ENCODE measurements around the gene GNAI3.

The GNAI3 gene

DNA sequence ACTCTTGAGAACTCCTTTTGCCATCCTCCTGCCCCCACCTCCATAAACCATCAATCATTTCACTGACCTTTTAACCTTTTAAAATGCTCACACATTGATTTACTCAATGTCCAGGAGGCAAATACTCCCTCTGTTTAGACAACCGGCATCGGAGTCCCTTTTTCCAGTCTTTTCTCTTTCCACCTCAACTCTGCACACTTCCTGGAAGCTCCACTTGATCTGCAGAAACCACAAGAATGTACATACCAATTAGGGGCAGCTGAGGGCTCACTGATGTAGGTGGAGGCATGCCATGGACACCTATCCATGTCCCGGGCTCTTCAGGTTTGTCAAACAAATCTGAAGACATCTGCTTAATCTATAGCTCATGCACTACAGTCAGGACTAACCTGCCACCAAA is 33.6 kb upstream of the GNAI3 start:
- H3K4me3 ChIP-seq (ENCODE audit: low read depth, low read length): no peak overlapping the region

DNA sequence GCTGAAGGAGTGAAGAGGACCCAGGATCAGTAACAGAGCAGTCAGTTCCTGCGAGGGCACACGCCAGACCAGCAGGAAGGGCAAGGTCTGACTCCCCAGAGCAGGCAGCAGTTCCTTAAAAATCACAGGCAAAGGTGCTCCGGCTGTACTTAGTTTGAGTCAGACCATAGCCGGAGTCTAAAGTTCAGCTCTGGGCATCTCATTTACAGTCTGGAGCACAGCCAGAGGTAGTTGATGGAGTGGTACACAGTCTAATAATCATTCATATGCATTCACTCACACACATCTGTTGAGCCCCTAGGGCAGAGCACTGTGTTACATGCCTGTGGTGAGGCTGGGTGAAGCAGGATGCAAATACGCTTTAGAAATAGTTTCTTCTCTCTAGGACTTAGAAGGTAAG is 31.5 kb upstream of the GNAI3 start:
- TF ChIP-seq, protein P1, sequence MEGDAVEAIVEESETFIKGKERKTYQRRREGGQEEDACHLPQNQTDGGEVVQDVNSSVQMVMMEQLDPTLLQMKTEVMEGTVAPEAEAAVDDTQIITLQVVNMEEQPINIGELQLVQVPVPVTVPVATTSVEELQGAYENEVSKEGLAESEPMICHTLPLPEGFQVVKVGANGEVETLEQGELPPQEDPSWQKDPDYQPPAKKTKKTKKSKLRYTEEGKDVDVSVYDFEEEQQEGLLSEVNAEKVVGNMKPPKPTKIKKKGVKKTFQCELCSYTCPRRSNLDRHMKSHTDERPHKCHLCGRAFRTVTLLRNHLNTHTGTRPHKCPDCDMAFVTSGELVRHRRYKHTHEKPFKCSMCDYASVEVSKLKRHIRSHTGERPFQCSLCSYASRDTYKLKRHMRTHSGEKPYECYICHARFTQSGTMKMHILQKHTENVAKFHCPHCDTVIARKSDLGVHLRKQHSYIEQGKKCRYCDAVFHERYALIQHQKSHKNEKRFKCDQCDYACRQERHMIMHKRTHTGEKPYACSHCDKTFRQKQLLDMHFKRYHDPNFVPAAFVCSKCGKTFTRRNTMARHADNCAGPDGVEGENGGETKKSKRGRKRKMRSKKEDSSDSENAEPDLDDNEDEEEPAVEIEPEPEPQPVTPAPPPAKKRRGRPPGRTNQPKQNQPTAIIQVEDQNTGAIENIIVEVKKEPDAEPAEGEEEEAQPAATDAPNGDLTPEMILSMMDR (IDR thresholded peaks at IDR 0.05; ENCODE audit: low read depth, low read length): no peak
- no peak overlapping the region for H3K4me3 ChIP-seq (ENCODE audit: low read depth, low read length)

More for the DNA sequence above, 33.6 kb upstream of the GNAI3 start:
- TF ChIP-seq, protein P1 (IDR thresholded peaks at IDR 0.05; ENCODE audit: low read depth, low read length): no peak

DNA sequence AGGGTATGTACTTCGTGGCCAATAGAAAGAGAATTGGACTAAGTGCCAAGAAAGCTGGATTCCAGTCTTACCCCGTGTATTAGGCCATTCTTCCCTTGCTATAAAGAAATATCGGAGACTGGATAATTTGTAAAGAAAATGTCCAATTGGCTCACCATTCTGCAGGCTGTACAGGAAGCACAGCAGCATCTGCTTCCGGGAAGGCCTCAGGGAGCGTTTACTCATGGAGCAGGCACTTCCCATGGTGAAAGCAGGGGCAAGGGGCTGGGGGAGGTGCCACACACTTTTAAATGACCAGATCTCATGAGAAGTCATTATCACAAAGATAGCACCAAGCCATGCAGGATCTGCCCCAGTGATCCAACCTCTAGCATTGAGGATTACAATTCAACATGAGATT is 31.1 kb upstream of the GNAI3 start:
- no peak overlapping the region for H3K4me3 ChIP-seq (ENCODE audit: low read depth, low read length)
- TF ChIP-seq, protein P1 (IDR thresholded peaks at IDR 0.05; ENCODE audit: low read depth, low read length): no peak

DNA sequence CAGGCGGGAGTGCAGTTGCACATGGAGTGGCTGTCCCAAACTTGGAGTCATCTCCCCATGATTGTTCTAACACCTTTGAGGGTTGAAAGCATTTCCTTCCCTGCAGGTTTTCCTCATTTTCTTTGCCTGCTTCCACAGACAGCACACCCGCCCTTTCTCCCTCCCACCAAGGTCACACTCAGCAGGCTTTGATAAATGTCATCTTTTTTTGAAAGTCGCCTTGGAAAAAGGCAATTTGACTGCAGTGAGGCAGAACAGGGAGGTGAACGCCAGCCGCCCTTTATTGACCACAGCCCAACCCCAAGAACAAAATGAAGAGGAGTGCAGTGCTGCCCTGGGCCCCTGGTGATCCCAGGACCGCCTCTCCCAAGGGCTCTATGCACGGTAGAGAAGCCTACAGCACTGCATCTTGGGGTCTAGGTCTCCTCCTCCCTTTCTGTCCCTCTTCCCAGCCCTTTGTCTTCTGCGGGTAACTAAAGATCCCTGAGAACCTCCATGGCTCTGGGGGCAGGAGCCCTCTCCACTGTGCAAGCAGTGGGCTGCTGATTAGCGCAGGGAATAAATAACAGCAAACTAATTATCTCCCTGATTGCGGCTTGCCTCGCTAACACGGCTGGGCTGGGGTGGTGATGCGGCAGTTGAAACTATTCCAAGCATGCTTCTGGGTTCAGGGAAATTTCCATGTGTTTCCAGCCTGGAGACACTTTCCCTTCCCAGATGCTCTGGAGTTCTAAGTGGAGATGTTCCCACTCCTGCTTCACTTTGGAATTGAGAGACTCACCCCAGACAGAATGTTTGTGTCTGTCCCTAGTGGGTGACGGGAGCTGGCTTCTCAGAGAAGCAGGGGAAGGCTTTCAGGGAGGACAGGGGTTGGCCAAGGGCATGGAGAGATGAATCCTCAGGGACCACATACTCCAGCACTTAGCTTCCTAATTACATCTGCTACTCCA is 27.1 kb upstream of the GNAI3 start:
- H3K4me3 ChIP-seq (ENCODE audit: low read depth, low read length): no peak overlapping the region
- TF ChIP-seq, protein P1 (IDR thresholded peaks at IDR 0.05; ENCODE audit: low read depth, low read length): no peak

DNA sequence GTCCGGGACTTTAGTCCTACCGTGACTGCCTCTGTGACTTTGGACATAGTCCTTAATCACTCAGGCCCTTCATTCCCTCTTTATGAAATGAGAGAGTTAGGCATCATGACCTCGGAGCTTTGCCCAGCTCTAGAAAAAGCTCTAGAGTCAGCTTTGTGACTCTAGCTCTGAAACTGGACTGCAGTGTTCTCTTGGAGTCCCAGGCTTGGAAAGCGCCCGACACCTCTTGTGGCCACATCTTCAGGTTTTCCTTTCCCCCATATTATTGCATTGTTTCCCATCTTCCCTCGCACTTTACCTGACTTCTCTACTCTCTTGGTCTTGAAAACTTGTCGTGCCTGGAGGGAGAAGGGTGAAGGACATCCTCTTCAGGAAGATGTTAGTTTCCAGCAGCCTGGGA is 26.4 kb upstream of the GNAI3 start:
- H3K4me3 ChIP-seq (ENCODE audit: low read depth, low read length): no peak overlapping the region
- TF ChIP-seq, protein P1 (IDR thresholded peaks at IDR 0.05; ENCODE audit: low read depth, low read length): no peak

DNA sequence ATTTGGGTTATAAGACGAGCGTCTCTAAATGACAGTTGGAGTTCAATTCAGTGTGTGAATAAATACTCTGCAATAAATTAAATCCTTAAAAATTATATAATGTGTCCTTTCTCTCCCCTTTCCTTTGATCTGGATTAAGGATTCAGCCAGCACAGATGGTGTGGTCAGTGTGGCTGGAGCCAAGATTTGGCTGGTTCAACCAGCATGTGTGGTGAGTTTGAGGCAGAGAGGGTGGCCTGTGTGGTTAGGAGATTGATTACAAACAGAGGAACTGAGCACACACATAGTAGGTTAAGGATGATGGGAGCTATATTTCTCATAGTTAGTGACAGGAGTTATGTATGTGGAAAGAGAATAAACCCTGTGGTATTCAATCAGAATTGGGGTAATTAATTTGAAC is 24.7 kb upstream of the GNAI3 start:
- TF ChIP-seq, protein P1 (IDR thresholded peaks at IDR 0.05; ENCODE audit: low read depth, low read length): no peak
- H3K4me3 ChIP-seq (ENCODE audit: low read depth, low read length): no peak overlapping the region

DNA sequence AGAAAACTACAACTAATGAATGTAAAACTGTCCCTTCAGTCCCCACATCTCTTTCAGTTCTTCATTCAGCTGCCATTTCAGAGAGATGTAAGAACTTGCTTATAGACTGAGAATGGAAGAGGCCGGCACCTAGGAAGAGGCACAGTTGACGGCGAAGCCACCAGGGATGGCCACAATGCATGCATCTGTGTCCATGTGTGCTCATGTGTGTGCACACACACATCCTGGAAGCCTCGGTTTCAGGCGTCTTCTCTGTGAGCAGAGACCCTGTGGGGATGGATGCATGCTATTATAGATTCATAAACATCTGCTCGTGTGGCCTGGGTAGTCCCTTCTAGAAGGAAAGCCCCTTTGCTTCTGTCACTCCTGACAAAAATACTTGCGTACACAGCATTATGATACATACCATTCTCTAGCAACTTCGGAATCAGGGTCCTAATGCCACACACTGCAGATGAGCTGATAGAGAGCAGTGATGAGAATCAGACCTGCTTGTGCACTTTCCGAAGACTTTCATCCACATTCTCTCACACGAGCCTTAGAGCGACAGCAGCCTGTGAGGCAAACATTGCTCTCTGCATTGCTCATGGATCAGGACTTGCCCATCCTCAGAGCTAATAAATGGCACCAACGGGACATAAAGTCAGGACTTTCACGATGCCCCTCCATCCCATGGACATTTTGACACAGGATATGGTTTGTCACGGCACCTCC is 21.2 kb upstream of the GNAI3 start:
- no peak overlapping the region for H3K4me3 ChIP-seq (ENCODE audit: low read depth, low read length)
- TF ChIP-seq, protein P1 (IDR thresholded peaks at IDR 0.05; ENCODE audit: low read depth, low read length): no peak

Measured in WI38 (cell line).